ENCODE data around the gene ATP8B1. TPM values are rescaled to one million over a fixed set of nuclear protein-coding genes. Genes with fewer than 3 reads are reported as not detected.

The ATP8B1 gene
- total and polyA plus RNA-seq, 2 of the 8 experiments (the other 6 are each of a cell fraction or from before 2014, with no cell fraction given): 1.1 to 4.6 TPM

DNA sequence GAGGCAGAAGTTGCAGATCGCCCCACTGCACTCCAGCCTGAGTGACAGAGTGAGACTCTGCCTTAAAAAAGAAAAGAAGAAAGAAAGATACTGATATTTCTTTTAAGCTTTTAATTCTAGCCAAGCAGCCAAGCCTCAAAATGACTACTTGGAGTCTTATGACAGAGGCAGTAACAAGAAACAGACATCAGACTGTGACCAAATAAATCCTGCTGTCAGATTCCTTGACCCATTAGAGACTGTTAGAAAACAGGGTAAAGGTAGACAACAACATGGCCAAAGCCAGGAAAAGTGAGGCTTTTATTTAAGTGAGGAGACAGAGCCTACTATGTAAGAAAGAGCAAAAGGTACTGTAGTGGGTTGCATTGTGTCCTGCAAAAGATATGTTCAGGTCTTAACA lies 98.1 kb downstream of the ATP8B1 start (continued):
- no peak for TF ChIP-seq CHD7 (IDR thresholded peaks at IDR 0.05; ENCODE audit: insufficient replicate concordance, low read length)
- no peak for TF ChIP-seq CHD1 (IDR thresholded peaks at IDR 0.05; ENCODE audit: low read depth, low read length)
- TF ChIP-seq RAD21 (IDR thresholded peaks at IDR 0.05 in 1 of 2, conservative IDR thresholded peaks at IDR 0.05 in 1 of 2; ENCODE audit: low read depth in 2 of 2, low read length in 2 of 2): no peak
- TF ChIP-seq, protein P1, sequence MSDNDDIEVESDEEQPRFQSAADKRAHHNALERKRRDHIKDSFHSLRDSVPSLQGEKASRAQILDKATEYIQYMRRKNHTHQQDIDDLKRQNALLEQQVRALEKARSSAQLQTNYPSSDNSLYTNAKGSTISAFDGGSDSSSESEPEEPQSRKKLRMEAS (IDR thresholded peaks at IDR 0.05): no peak
- TF ChIP-seq RXRA (IDR thresholded peaks at IDR 0.05; ENCODE audit: insufficient read depth, low read depth, low read length): no peak
- no peak for TF ChIP-seq RBBP5 (IDR thresholded peaks at IDR 0.05; ENCODE audit: borderline replicate concordance, low read depth, low read length)
- no peak for TF ChIP-seq NANOG (IDR thresholded peaks at IDR 0.05; ENCODE audit: insufficient read depth, low read depth, low read length, poor library complexity, severe bottlenecking)

Measured in H1 (cell line).